ENCODE data around the gene ANKRD13B. TPM values are rescaled to one million over a fixed set of nuclear protein-coding genes. Genes with fewer than 3 reads are reported as not detected.
A peak's percentile ranks its signal among the peaks of the same experiment; 100 is the strongest.

Gene ANKRD13B
- total RNA-seq, 1 donor from 2014 or later = 123 TPM

GRCh38 chr17:29629839-29630238 is 36.9 kb downstream of the ANKRD13B start:
- Mint-ChIP-seq H3K9me3 (ENCODE audit: unreplicated experiment) (no peaks in the 10 kb centered on the region), H3K4me3 (ENCODE audit: unreplicated experiment) (no peak overlapping the region), H3K4me1 (ENCODE audit: low read depth, unreplicated experiment) (no peaks in the 10 kb centered on the region), H3K27ac (ENCODE audit: unreplicated experiment) (no peak overlapping the region), H3K36me3 (ENCODE audit: unreplicated experiment) (peaks cover 13% of the 10 kb centered on the region), H3K27me3 (ENCODE audit: unreplicated experiment) (no peaks in the 10 kb centered on the region)
- no peak for DNase-seq
- TF ChIP-seq, protein P1, sequence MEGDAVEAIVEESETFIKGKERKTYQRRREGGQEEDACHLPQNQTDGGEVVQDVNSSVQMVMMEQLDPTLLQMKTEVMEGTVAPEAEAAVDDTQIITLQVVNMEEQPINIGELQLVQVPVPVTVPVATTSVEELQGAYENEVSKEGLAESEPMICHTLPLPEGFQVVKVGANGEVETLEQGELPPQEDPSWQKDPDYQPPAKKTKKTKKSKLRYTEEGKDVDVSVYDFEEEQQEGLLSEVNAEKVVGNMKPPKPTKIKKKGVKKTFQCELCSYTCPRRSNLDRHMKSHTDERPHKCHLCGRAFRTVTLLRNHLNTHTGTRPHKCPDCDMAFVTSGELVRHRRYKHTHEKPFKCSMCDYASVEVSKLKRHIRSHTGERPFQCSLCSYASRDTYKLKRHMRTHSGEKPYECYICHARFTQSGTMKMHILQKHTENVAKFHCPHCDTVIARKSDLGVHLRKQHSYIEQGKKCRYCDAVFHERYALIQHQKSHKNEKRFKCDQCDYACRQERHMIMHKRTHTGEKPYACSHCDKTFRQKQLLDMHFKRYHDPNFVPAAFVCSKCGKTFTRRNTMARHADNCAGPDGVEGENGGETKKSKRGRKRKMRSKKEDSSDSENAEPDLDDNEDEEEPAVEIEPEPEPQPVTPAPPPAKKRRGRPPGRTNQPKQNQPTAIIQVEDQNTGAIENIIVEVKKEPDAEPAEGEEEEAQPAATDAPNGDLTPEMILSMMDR (IDR thresholded peaks at IDR 0.05; ENCODE audit: partially characterized antibody, unreplicated experiment) = no peak

GRCh38 chr17:29630630-29631193 is 37.8 kb downstream of the ANKRD13B start:
- H3K27me3 Mint-ChIP-seq (ENCODE audit: unreplicated experiment) = no peaks in the 10 kb centered on the region
- H3K4me1 Mint-ChIP-seq (ENCODE audit: low read depth, unreplicated experiment) = no peaks in the 10 kb centered on the region
- H3K27ac Mint-ChIP-seq (ENCODE audit: unreplicated experiment) = no peak overlapping the region

GRCh38 chr17:29633886-29634285 is 41.0 kb downstream of the ANKRD13B start:
- no peak for DNase-seq
- TF ChIP-seq, protein P1 (IDR thresholded peaks at IDR 0.05; ENCODE audit: partially characterized antibody, unreplicated experiment) = no peak
- no peaks in the 10 kb centered on the region for H3K27me3 Mint-ChIP-seq (ENCODE audit: unreplicated experiment)
- no peaks in the 10 kb centered on the region for H3K4me1 Mint-ChIP-seq (ENCODE audit: low read depth, unreplicated experiment)
- H3K4me3 Mint-ChIP-seq (ENCODE audit: unreplicated experiment) = no peak overlapping the region
- peaks cover 13% of the 10 kb centered on the region for H3K36me3 Mint-ChIP-seq (ENCODE audit: unreplicated experiment)
- H3K9me3 Mint-ChIP-seq (ENCODE audit: unreplicated experiment) = no peaks in the 10 kb centered on the region
- no peak overlapping the region for H3K27ac Mint-ChIP-seq (ENCODE audit: unreplicated experiment)

More at GRCh38 chr17:29630630-29631193, 37.8 kb downstream of the ANKRD13B start:
- Mint-ChIP-seq H3K36me3 (ENCODE audit: unreplicated experiment) (peaks cover 13% of the 10 kb centered on the region), H3K9me3 (ENCODE audit: unreplicated experiment) (no peaks in the 10 kb centered on the region), H3K4me3 (ENCODE audit: unreplicated experiment) (no peak overlapping the region)
- no peak for DNase-seq
- TF ChIP-seq, protein P1 (IDR thresholded peaks at IDR 0.05; ENCODE audit: partially characterized antibody, unreplicated experiment) = no peak

DNA sequence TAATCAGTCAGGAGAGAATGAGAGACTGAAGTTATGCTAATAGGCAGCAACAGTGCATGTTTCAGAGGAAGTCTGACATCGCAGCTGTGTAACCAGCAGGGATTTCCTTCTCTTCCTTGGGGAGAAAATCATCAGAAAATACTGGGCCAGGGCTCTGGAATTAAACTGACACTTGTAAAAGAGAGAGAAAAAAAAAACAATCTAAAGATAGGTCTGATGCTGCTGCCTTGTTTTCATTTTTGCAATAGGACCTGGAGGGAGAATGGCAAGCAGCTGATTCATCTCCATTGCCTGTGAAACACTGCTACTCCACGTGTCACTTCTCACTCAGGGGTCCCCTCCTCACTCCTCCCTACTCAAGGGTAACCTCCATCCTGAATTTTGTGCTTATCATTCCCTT is 47.5 kb downstream of the ANKRD13B start:
- Mint-ChIP-seq H3K36me3 (ENCODE audit: unreplicated experiment) (no peaks in the 10 kb centered on the region), H3K4me1 (ENCODE audit: low read depth, unreplicated experiment) (peaks cover 15% of the 10 kb centered on the region), H3K9me3 (ENCODE audit: unreplicated experiment) (peaks cover 2% of the 10 kb centered on the region), H3K27ac (ENCODE audit: unreplicated experiment) (peak overlapping the region; percentile 54), H3K4me3 (ENCODE audit: unreplicated experiment) (no peak overlapping the region), H3K27me3 (ENCODE audit: unreplicated experiment) (peaks cover 2% of the 10 kb centered on the region)
- TF ChIP-seq, protein P1 (IDR thresholded peaks at IDR 0.05; ENCODE audit: partially characterized antibody, unreplicated experiment) = no peak
- DNase-seq = no peak

DNA sequence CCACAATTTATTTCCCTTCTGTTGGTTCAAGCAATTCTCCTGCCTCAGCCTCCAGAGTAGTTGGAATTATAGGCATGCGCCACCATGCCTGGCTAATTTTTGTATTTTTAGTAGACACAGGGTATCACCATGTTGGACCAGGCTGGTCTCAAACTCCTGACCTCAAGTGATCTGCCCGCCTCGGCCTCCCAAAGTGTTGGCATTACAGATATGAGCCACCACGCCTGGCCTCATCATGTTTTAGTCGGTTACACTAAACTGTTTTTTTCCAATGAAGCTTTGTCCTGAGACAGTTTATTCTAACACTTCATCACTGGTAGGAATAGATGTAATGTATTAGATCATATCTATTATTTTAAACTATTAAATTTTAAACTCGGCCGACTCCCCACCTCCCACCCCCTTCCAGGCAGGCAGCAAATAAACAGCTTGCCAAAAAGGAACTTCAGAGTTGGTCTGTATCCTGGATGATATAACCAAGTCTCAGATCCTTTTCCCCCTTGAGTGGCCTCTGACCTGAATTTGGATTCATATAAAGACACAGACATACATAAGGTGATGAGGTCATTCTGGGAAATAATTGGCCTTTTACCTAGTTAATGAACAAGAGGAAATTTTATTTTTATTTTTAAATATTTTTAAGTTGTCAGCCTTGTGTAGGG is 48.2 kb downstream of the ANKRD13B start:
- H3K4me1 Mint-ChIP-seq (ENCODE audit: low read depth, unreplicated experiment) = peaks cover 15% of the 10 kb centered on the region
- no peaks in the 10 kb centered on the region for H3K36me3 Mint-ChIP-seq (ENCODE audit: unreplicated experiment)
- peaks cover 2% of the 10 kb centered on the region for H3K9me3 Mint-ChIP-seq (ENCODE audit: unreplicated experiment)
- DNase-seq = no peak
- peaks cover 2% of the 10 kb centered on the region for H3K27me3 Mint-ChIP-seq (ENCODE audit: unreplicated experiment)
- no peak overlapping the region for H3K27ac Mint-ChIP-seq (ENCODE audit: unreplicated experiment)
- H3K4me3 Mint-ChIP-seq (ENCODE audit: unreplicated experiment) = no peak overlapping the region
- TF ChIP-seq, protein P1 (IDR thresholded peaks at IDR 0.05; ENCODE audit: partially characterized antibody, unreplicated experiment) = no peak
